GM18507 (cell line): ENCODE results near the gene VAMP2.
A peak's percentile ranks its signal among the peaks of the same experiment; 100 is the strongest.

Experiments used
- DNase-seq: peaks from one replicate; pipeline ENCODE4 v3.0.0; 2011; ENCODE audit warnings: low read depth; ENCODE audit not compliant: insufficient read length; ENCODE audit errors: extremely low spot score
- FAIRE-seq: peaks from 2 replicates; lab custom pipeline; 2011; peaks lifted over from hg19 to GRCh38; lab: Jason Lieb, UNC

Gene VAMP2

GRCh38 chr17:8126491-8127066 is 36.2 kb downstream of the VAMP2 start:
- no peak for DNase-seq
- FAIRE-seq = peak; percentile 39

- no peak for DNase-seq
- FAIRE-seq = no peak
Measured at GRCh38 chr17:8125947-8126490, 36.7 kb downstream of the VAMP2 start.

- DNase-seq = no peak
- FAIRE-seq = peak; percentile 47
Measured at GRCh38 chr17:8125154-8125946, 37.4 kb downstream of the VAMP2 start.

GRCh38 chr17:8124350-8125153 is 38.2 kb downstream of the VAMP2 start:
- DNase-seq = no peak
- no peak for FAIRE-seq

- no peak for DNase-seq
- no peak for FAIRE-seq
Measured at GRCh38 chr17:8123695-8124349, 38.9 kb downstream of the VAMP2 start, which contains the start of gene HES7. Gene HES7 (minus strand): TSS chr17:8124106. CDS start chr17:8124084, 22 bp downstream.

GRCh38 chr17:8122924-8123694 is 39.6 kb downstream of the VAMP2 start:
- FAIRE-seq (peak; percentile 52), DNase-seq (no peak)

- no peak for FAIRE-seq
- no peak for DNase-seq
Measured at GRCh38 chr17:8122422-8122923, 40.3 kb downstream of the VAMP2 start.

GRCh38 chr17:8121681-8122421 is 40.9 kb downstream of the VAMP2 start:
- DNase-seq (no peak), FAIRE-seq (peak; percentile 42)

- FAIRE-seq (no peak), DNase-seq (no peak)
Measured at GRCh38 chr17:8121407-8121680, 41.4 kb downstream of the VAMP2 start.

GRCh38 chr17:8120520-8121406 is 42.0 kb downstream of the VAMP2 start:
- FAIRE-seq = no peak

GRCh38 chr17:8119581-8120519 is 42.9 kb downstream of the VAMP2 start:
- DNase-seq (no peak), FAIRE-seq (peak; percentile 94)

More at GRCh38 chr17:8120520-8121406, 42.0 kb downstream of the VAMP2 start:
- no peak for DNase-seq

GRCh38 chr17:8118769-8119580 is 43.8 kb downstream of the VAMP2 start:
- FAIRE-seq (peak; percentile 68), DNase-seq (no peak)

GRCh38 chr17:8117980-8118768 is 44.6 kb downstream of the VAMP2 start, which contains the start of gene ALOXE3:
Gene ALOXE3 (minus strand): TSS chr17:8118514. CDS start chr17:8117990, 524 bp downstream.
- DNase-seq (no peak), FAIRE-seq (no peak)

GRCh38 chr17:8117367-8117979 is 45.3 kb downstream of the VAMP2 start:
- no peak for FAIRE-seq
- DNase-seq = no peak
